Stimulated activated CD8-positive, alpha-beta memory T cell treated with anti-CD3 and anti-CD28 coated beads, Interleukin-7, amount 100 ng/mL, for 48 hours (primary cell): Measurements from ENCODE around the gene PRKG1.
"Not testable (repeated sequence)": the region's sequence is repeated elsewhere in the genome, so short reads cannot be mapped to it uniquely, and the experiment has no call there.

Experiments
- DNase-seq, 2 donors: peaks; one replicate each; pipeline ENCODE4 v3.0.0-alpha.2; 2020; ENCODE audit warnings: low read depth in 1 of 2; ENCODE audit errors: extremely low read depth in 1 of 2

PRKG1 gene

GRCh38 chr10:51260376-51260775 is 186.1 kb downstream of the PRKG1 start:
- DNase-seq, result no peak

GRCh38 chr10:51266496-51266895 is 192.2 kb downstream of the PRKG1 start:
- no peak for DNase-seq

GRCh38 chr10:51267980-51268570 is 193.8 kb downstream of the PRKG1 start:
- DNase-seq, result not testable (repeated sequence)

- DNase-seq, result no peak
Measured at GRCh38 chr10:51269821-51270220, 195.5 kb downstream of the PRKG1 start.

- no peak for DNase-seq
Measured at GRCh38 chr10:51270936-51271530, 196.7 kb downstream of the PRKG1 start.

- DNase-seq, result not testable (repeated sequence)
Measured at GRCh38 chr10:51272099-51272498, 197.8 kb downstream of the PRKG1 start.

GRCh38 chr10:51272555-51272954 is 198.3 kb downstream of the PRKG1 start:
- DNase-seq, result no peak

- DNase-seq, result no peak
Measured at GRCh38 chr10:51273574-51273973, 199.3 kb downstream of the PRKG1 start.

GRCh38 chr10:51276097-51276496 is 201.8 kb downstream of the PRKG1 start:
- not testable (repeated sequence) for DNase-seq

- not testable (repeated sequence) for DNase-seq
Measured at GRCh38 chr10:51281387-51281786, 207.1 kb downstream of the PRKG1 start.

GRCh38 chr10:51285601-51286000 is 211.3 kb downstream of the PRKG1 start:
- no peak for DNase-seq

- no peak for DNase-seq
Measured at GRCh38 chr10:51288511-51288910, 214.2 kb downstream of the PRKG1 start.

GRCh38 chr10:51289519-51289918 is 215.2 kb downstream of the PRKG1 start:
- no peak for DNase-seq

GRCh38 chr10:51291961-51292360 is 217.7 kb downstream of the PRKG1 start:
- DNase-seq, result no peak

GRCh38 chr10:51297438-51297837 is 223.2 kb downstream of the PRKG1 start:
- DNase-seq, result no peak

- DNase-seq, result no peak
Measured at GRCh38 chr10:51300617-51301304, 226.5 kb downstream of the PRKG1 start.

GRCh38 chr10:51301644-51302043 is 227.4 kb downstream of the PRKG1 start:
- no peak for DNase-seq

GRCh38 chr10:51302316-51302715 is 228.0 kb downstream of the PRKG1 start:
- DNase-seq, result no peak

GRCh38 chr10:51308116-51308515 is 233.8 kb downstream of the PRKG1 start:
- DNase-seq, result no peak

GRCh38 chr10:51311228-51311627 is 236.9 kb downstream of the PRKG1 start:
- no peak for DNase-seq

GRCh38 chr10:51312817-51313216 is 238.5 kb downstream of the PRKG1 start:
- no peak for DNase-seq

GRCh38 chr10:51313251-51313650 is 239.0 kb downstream of the PRKG1 start:
- DNase-seq, result no peak
